Gastroesophageal sphincter (tissue), 3 donors: Measurements from ENCODE around the gene FAM72A.
"Not testable (repeated sequence)": the region's sequence is repeated elsewhere in the genome, so short reads cannot be mapped to it uniquely, and the experiment has no call there.

Experiments
- CTCF ChIP-seq, 4 experiments: fragments of 200-600 bp in 2 of 4; fragments of 450-650 bp in 2 of 4; sonication (generic) in 1 of 4; IDR thresholded peaks; one replicate each; pipeline ENCODE4 v1.5.1; 2017 to 2019; ENCODE audit warnings: antibody characterized with exemption in 4 of 4, mild to moderate bottlenecking in 2 of 4, moderate library complexity in 2 of 4
- EP300 ChIP-seq: sonication (generic); formaldehyde crosslinking; IDR thresholded peaks from one replicate; pipeline ENCODE4 v1.6.1; 2017; ENCODE audit warnings: antibody characterized with exemption, mild to moderate bottlenecking
- POLR2A ChIP-seq, 2 donors: fragments of 450-650 bp; IDR thresholded peaks; one replicate each; pipeline ENCODE4 v1.6.1; 2017; ENCODE audit warnings: antibody characterized with exemption in 2 of 2, mild to moderate bottlenecking in 2 of 2, moderate library complexity in 1 of 2

GRCh38 chr1:206235190-206235589 is 32.6 kb upstream of the FAM72A start:
- TF ChIP-seq CTCF (IDR thresholded peaks at IDR 0.05); POLR2A (IDR thresholded peaks at IDR 0.05); EP300: not testable (repeated sequence)
